GM21515 (cell line): Measurements from ENCODE around the gene MRPL49.

Experiments
- ATAC-seq: cut with Tn5 transposase; IDR thresholded peaks from one replicate; pipeline ENCODE4 v1.9.1; 2021; ENCODE audit not compliant: unreplicated experiment

Gene MRPL49

DNA sequence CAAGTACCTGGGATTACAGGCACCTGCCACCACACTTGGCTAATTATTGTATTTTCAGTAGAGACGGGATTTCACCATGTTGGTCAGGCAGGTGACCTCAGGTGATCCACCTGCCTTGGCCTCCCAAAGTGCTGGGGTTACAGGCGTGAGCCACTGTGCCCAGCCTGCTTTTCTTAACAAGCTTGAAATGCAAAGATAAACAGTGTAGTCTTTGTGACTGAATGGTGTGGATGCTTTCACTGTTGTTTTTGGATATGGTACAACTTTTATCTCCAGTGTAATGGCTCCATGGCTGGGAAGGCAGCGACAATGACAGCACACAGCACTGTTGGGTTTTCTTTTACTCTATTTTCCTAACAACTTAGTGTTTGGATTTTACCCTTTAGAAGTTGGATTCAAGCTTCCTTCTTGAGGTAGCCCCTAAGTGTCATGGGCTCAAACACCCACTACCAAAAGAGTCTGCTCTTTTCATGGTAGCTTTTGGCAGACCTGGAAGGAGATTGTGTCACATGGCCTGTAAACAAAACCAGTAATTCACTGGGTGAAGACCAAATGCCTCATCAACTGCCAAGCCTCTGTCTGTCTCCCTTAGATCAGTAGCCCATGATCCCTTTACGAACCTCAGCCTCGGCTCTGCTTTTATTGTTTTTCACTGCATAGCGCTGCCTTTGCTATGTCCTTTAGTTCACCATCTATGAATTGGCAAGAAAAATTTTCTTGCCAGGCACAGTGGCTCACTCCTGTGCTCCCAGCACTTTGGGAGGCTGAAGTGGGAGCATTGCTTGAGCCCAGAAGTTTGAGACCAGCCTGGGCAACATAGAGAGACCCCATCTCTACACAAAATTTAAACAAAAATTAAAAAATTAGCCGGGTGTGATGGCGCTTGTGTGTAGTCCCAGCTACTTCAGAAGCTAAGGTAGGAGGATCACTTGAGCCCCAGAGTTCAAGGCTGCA lies 19.7 kb upstream of the MRPL49 start:
- ATAC-seq: no peak

GRCh38 chr11:65103476-65103875 lies 18.6 kb upstream of the MRPL49 start:
- no peak for ATAC-seq

DNA sequence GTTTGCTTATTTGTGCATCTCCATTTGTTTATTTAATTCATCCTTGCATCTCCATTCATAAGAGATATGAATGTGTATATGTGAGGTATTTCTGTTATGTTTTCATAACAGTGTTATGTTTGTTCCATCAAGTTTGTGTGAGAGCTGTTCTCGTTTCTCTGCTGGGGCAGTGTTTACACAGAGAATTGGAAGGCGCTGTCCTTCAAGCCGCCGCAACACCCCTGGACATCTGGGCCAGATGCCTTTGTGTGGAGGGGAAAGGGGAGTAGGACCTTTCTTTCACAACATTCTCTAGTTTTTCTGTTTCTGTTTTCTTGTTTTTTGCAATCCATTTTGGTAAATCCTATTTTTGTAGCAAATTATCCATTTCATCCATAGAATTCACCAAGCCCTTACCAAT lies 17.5 kb upstream of the MRPL49 start:
- ATAC-seq: no peak

- no peak for ATAC-seq
Measured at GRCh38 chr11:65107078-65107477, 15.0 kb upstream of the MRPL49 start.

- ATAC-seq: no peak
Measured at GRCh38 chr11:65107751-65108468, 14.2 kb upstream of the MRPL49 start.

DNA sequence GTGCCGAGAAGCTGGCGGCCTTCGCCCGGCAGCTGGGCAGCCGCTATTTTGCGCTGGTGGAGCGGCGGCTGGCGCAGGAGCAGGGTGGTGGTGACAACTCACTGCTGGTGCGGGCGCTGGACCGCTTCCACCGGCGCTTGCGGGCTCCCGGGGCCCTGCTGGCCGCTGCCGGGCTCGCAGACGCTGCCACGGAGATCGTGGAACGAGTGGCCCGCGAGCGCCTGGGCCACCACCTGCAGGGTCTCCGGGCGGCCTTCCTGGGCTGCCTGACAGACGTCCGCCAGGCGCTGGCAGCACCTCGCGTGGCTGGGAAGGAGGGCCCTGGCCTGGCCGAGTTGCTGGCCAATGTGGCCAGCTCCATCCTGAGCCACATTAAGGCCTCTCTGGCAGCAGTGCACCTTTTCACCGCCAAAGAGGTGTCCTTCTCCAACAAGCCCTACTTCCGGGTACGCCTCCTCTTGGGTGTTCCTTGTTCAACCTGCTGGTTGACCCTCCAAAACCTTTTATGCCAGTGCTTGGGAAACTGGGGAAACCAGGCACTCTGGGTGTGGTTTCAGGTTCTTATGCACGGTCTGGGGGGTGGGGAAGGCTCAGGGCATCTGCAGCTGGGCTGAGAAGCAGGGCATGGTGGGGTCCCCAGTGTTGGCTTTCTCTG lies 13.5 kb upstream of the MRPL49 start:
- no peak for ATAC-seq

DNA sequence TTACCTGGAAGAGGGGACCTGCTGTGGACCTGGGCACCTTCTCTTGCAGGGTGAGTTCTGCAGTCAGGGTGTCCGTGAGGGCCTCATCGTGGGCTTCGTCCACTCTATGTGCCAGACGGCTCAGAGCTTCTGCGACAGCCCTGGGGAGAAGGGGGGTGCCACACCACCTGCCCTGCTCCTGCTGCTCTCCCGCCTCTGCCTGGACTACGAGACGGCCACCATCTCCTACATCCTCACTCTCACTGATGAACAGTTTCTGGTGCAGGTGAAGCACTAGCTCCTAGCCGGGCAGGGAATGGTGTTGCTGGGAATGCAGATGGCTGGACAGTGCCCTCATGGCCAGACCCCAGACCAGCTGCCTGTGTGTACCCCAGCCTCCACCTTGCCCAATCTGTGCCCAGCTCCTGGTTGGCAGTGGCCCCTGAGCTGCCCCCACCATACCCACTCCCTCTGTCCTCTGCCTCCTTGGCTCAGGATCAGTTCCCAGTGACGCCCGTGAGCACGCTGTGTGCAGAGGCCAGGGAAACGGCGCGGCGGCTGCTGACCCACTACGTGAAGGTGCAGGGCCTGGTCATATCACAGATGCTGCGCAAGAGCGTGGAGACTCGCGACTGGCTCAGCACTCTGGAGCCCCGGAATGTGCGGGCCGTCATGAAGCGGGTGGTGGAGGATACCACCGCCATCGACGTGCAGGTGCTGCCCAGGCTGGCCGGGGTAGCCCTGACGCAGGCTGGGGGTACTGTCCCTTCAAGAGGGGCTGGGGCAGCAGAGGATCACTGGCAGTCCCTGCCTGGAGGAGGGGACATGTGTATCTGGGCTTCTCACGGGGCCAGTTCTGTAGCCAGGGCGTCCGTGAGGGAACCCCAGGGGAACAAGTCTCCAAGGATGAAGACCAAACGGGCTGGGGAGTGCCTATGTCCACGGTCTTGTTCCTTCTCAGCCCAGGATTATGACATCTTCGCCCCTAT lies 12.6 kb upstream of the MRPL49 start:
- ATAC-seq: no peak

GRCh38 chr11:65110354-65110861 lies 11.7 kb upstream of the MRPL49 start:
- no peak for ATAC-seq

- ATAC-seq: no peak
Measured at GRCh38 chr11:65111159-65111743, 10.9 kb upstream of the MRPL49 start.

GRCh38 chr11:65111744-65112545 lies 10.2 kb upstream of the MRPL49 start, which contains the start of gene TM7SF2:
Gene TM7SF2 (plus strand): TSS chr11:65111872. CDS start chr11:65112016, 144 bp downstream.
- peak; percentile 55 for ATAC-seq

- ATAC-seq: peak; percentile 25
Measured at GRCh38 chr11:65112546-65113360, 9.4 kb upstream of the MRPL49 start.

- no peak for ATAC-seq
Measured at GRCh38 chr11:65113361-65113756, 8.8 kb upstream of the MRPL49 start.

DNA sequence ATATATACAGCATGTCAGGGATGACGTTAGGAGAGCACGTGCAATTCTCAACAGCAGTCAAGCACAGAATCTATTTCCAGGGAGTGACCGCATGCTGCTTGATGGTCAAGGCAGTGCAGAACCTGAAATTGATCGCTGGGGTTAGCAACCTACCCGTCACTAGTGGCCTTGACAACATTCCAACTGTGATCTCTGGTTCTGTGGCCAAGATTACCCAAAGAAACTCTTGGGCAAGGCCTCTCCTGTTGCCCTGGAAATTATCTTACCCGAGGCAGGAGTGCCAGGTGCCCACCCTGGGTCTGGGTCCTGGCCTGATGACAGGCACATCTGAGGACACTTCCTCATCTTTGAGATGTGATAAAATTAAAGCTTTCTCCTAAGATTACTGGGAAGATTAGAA lies 8.3 kb upstream of the MRPL49 start:
- ATAC-seq: no peak

DNA sequence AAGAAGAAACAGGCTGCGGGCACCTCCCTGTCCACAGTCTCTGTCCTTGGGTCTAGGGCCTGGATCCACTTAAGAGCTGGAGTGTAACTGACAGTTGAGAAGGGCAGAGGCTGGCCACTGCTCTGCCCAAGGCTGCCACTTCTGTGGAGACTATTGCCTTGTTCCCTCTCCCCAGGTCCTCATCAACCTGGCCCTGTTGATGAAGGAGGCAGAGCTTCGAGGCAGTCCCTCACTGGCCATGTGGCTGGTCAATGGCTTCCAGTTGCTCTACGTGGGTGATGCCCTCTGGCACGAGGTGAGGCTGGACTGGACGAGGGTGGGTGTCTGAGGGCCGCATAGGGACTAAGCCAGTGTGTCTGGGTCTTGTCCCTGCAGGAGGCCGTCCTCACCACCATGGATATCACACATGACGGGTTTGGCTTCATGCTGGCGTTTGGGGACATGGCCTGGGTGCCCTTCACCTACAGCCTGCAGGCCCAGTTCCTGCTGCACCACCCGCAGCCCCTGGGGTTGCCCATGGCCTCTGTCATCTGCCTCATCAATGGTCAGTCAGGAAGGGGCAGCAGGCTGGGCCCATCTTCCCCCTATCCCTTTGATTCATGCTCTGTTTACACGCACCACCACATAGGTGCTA lies 7.5 kb upstream of the MRPL49 start:
- ATAC-seq: no peak

GRCh38 chr11:65115361-65116082 lies 6.6 kb upstream of the MRPL49 start:
- no peak for ATAC-seq

DNA sequence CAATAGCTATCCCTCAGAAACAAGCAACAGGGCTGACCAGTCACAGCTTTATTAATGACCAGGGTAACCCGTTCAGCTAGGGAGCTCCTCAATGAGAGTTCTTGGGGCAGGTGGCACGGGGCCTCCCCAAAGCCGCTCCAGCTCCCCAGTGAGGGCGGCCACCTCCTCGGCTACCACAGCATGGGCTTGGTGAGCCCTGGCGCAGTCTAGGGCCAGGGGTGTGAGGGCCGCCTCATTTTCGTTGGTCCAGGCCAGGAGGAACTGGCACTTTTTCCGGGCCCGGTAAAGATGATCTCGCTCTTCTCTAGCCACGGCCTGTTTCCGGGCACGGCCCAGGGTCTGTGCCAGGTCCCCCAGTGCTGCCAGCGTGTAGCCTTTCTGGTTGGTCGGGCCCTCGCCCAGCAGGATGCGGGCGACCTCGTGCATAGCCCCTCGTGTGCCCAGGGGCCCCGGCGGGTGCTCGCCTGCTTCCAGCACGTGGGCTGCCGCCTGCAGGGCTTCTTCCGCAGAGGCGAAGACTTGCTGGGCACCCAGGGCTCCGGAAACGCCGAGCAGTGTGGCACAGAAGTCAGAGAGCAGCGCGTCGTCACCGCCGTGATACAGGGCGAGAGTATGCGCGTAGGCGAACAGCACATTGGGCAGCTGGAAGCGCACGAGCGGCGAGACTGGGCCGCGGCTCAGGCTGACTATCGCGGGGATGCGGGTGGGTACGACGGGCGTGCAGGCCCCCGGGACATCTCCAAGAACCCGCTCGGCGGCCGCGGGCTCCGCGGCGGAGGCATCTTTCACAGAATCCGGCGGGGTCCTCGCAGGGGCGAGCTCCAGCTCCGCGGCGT lies 5.5 kb upstream of the MRPL49 start:
- ATAC-seq: no peak
